ENCODE results near the gene EEFSEC.

Gene EEFSEC

GRCh38 chr3:128218548-128219257 is 65.4 kb downstream of the EEFSEC start:
- DNase-seq: no peak

DNA sequence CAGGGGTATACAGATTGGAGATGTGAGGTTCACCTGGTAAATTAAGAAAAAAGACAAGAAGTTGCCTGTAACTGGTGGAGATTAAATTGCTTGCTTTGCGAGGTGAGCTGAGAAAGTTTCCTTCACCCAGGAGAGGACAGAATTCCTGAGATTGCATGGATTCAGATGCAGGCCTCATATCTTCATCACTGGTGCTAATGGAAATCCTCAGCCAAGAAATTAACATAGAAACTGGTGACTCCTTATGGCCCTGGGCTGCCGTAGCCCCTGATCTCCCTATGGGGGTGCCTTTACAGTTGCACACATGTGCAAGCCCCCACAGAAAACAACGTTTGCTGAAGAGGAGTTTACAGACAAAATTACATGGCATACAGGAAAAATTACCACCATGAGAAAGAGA is 68.0 kb downstream of the EEFSEC start:
- no peak for DNase-seq

- peak; percentile 21 for DNase-seq
These were observed 69.6 kb downstream of the EEFSEC start for GRCh38 chr3:128222796-128223385.

DNA sequence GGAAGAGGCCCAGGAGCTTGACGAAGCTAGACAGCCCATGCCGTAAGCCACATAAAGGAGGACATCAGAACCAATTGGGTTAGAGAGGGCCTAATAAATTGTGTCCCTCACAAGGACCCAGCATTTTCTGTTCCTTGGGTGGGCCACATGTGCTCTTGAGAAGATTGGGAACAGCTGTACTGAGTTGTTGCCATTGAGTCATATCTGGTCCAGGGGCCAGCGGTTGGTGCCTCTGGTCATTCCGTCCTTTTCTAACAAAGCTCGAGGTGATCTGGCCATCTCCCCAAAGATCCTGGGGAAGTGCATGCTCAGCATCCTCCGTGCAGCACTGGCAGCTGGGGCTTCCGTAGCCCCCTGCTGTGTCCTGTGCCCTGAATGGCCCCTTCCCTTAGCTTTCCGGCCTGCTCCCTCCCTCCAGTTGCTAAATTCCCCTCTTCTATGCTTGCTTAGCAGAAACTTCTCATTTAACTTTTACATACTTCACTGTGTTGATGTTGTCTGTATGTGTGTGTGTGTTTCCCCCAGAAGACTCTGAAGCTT is 73.0 kb downstream of the EEFSEC start:
- DNase-seq: no peak

DNA sequence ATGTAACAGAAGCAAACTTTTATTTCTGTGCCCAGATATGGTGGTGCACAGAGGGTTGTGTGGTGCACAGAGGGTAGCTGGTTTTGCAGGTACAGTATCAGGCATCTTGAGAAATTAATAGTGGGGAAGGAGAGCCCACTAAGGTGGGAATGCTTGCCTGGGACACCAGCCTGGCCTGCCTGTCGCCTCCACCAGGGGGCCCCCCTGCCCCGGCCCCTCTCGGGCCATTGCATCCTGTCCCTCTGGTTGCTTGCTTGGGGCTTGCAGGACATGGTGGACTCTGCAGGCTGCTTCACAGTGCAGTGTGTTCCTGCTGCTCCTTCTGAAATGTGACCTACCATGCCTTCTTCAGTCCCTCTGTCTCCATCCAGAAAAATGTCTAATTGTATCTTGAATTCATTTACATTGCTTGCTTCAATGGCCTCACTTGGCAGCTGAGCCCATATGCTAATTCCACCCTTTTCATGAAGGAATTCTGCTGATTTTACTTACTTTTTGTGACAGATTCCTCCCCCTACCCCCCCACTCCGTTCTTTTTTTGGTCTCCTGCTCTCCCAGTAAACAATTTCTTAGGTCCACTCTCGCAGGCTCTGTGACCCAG is 73.6 kb downstream of the EEFSEC start:
- peak; percentile 57 for DNase-seq

- DNase-seq: no peak
These were observed 74.2 kb downstream of the EEFSEC start for GRCh38 chr3:128227507-128227906.

DNA sequence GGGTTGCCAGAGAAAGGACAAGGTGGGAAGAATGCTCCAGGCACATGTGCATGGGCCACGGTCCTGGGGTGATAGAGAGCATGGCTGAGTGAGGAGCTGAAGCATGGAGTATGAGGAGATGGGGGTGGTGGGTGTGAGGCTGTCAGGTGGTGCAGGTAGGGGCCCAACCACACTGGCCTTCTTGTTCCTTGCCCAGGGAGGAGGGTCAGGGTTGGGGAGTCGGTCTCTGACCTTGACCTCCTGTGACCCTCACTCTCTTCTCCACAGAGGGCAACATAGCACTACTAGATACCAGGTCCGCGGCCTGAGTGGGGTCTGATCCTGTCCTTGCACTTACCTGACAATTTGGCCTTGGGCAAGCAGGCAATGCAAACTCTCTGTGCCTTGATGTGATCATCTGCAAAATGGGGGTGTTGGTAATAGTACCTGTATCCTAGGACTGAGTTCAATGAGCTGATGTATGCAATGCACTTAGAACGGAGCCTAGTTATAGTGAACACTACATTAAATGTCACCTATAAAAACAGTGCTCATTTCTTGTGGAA is 75.2 kb downstream of the EEFSEC start:
- DNase-seq: no peak

- no peak for DNase-seq
These were observed 76.0 kb downstream of the EEFSEC start for GRCh38 chr3:128229106-128229857.

GRCh38 chr3:128231606-128232005 is 78.3 kb downstream of the EEFSEC start:
- no peak for DNase-seq

DNA sequence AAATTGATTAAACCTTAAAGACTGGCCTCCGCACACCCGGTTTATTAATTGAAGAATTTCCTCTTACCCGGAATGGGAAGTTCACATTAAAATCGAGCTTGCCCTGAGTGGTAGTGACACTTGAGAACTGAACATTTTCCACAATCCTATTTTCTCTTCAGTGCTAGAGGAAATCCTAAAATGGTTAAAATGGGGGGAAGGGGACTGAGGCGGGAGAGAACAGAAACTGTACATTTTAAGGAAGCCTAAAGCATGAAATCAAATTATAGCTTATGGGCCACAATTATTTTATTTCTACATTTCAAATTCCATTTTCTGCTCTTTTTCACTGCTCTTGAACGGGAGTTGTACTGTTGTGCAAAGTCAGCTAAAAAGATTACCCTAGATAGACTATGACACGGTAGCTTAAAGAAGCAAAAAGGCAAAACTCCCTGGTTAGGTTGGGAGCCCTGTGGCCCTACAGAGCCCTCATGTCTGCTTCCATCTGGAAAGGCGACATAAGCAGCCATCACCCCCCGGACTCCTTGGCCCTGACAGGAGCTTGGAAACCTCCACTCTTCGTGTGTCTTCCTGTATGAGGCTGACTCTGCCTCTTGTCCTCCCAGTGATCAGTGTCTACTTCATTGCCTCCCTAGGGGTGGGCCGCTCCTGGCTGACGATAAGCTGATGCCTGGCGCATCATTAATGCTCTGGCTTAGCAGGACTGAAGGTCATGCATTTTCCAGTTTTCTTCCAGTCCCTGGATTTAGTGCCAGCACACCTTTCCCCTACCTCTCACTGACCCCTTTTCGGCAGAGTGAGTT is 79.3 kb downstream of the EEFSEC start:
- DNase-seq: no peak

GRCh38 chr3:128235207-128235926 is 82.1 kb downstream of the EEFSEC start:
- DNase-seq: peak; percentile 13

GRCh38 chr3:128236657-128237056 is 83.4 kb downstream of the EEFSEC start:
- DNase-seq: peak; percentile 17

DNA sequence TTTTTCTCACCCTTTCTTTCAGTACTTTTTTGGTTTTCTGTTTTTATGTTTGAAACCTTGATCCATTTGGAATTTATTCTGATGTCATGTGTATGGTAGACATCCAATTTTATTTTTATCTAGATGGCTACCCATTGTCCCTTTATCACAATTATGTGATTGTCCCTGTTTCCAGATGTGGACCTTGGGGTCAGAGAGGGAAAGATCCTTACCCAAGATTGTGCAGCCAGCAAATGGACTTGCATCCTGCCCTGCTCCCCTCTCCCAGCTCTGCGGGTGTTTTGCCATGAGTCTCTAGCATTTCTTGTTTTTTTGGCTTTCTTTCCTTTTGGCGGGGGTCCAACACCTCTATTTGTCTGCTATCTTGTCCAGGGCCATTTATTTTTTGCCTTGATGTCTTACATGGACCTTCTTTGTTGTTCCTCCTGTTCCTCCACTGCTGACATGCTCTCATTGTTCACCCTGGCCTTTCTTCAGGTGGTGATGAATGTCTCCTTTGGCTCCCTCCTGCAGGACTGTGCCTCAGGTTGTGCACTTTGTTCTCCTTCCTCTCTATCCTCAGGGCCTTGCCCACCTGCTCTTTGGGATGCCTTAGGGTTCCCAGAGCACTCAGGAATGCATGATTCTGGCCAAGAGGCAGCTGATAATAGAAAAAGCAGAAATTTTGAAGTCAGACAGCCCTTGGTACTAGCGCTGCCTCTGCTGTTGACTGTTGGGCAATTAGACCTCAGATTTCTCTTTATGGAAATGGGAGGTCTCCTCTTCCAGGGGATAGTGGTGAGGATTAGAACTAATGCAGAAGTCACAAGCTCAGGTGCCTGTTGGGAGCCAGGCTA is 84.3 kb downstream of the EEFSEC start:
- no peak for DNase-seq

DNA sequence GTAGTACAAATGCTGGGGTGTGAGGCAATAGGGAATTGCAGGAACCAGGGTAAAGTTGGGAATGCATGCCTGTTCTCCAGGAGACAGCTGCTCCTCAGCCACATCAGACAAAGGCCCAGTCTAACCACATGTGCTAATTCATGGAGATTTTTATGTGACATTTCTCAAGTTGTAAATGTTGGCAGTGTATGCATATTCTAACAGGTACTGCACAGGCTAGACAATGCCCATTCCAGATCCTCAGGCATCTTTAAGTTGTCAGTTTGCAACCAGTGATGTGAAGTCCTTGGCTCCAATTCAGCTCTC is 84.9 kb downstream of the EEFSEC start:
- DNase-seq: no peak

- no peak for DNase-seq
These were observed 86.0 kb downstream of the EEFSEC start for GRCh38 chr3:128239304-128239703.

- DNase-seq: no peak
These were observed 87.0 kb downstream of the EEFSEC start for GRCh38 chr3:128240232-128240631.

DNA sequence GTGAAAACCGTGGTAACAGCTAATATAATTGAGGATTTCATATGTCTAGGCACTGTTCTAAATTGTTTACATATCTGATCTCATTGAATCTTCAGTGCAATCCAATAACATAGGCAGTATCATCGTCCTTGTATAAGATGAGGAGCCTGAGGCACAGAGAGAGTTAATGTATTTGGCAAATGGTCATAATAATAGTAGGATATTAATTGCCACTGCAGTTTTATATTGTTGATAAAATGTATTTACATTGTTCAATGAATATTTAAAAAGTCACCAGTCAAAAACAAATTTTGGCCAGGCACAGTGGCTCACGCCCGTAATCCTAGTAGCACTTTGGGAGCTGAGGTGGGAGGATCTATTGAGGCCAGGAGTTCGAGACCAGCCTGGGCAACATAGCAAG is 88.5 kb downstream of the EEFSEC start:
- DNase-seq: no peak

- DNase-seq: peak; percentile 96
These were observed 89.7 kb downstream of the EEFSEC start for GRCh38 chr3:128242818-128243601.

DNA sequence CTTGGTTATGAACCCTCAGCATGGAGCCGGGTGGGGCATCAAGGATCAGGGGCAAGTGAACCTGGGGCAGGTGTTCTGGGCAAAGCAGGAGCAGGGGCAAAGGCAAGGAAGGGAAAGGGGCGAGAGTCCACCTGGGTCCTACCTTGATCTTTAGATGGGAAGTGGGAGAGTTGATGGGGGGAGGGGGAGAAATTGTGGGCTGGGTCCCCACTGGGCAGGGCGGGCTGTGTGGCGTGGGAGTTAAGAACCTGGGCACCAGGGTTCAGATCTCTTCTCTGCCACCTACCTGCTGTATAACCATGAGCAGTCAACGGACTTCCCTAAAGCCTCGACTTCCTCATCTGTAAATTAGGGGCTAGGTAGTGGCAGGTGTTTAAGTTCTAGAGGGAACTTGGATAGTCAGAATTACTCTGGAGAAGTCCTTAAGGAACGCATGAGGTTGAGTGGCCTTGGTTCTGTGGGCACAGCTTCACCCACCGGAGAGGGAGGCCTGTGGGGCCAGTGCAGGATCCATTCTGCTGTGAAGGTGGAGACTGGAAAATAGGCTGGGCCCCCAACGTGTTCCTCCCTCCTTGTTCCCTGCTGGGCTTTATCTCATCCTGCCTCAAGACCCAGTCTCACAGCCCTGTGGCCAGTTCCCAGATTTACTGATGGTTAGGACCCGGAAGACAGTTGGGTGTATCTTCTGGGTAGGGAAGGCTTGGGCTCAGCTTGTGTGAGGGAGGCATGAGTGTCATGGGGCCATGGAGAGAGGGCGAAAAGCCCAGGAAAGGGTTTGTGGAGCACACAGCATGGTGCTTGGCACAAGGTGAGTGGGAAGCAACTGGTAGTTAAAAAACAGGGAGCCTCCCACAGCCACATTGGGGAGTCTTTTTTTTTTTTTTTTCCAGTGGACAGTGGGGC is 90.6 kb downstream of the EEFSEC start:
- DNase-seq: no peak

Measured in suppressor macrophage treated with lipopolysaccharide for 4 hours (primary cell).